GM18517 (cell line): Measurements from ENCODE around the gene KRTAP10-10.
"Not testable (repeated sequence)": the region's sequence is repeated elsewhere in the genome, so short reads cannot be mapped to it uniquely, and the experiment has no call there.

ENCODE experiments used
- ATAC-seq: cut with Tn5 transposase; IDR thresholded peaks from one replicate; pipeline ENCODE4 v1.9.1; 2021; ENCODE audit warnings: mild to moderate bottlenecking, moderate library complexity; ENCODE audit not compliant: unreplicated experiment

Gene KRTAP10-10

GRCh38 chr21:44648557-44649311, 11.6 kb downstream of the KRTAP10-10 start:
- ATAC-seq: no peak

- no peak for ATAC-seq
Measured at GRCh38 chr21:44649521-44650100, 12.5 kb downstream of the KRTAP10-10 start.

GRCh38 chr21:44650265-44650972, 13.3 kb downstream of the KRTAP10-10 start:
- ATAC-seq: no peak

- ATAC-seq: no peak
Measured at GRCh38 chr21:44650973-44651675, 14.0 kb downstream of the KRTAP10-10 start.

GRCh38 chr21:44653123-44653522, 16.0 kb downstream of the KRTAP10-10 start:
- ATAC-seq: no peak

GRCh38 chr21:44653656-44654575, 16.8 kb downstream of the KRTAP10-10 start:
- ATAC-seq: no peak

- ATAC-seq: no peak
Measured at GRCh38 chr21:44654576-44655175, 17.5 kb downstream of the KRTAP10-10 start, which contains the start of gene KRTAP12-4. TSS of gene KRTAP12-4 (minus strand) at chr21:44654659. CDS start at chr21:44654614, 45 bp downstream.

- ATAC-seq: no peak
Measured at GRCh38 chr21:44656868-44657267, 19.7 kb downstream of the KRTAP10-10 start.

GRCh38 chr21:44657635-44658540, 20.7 kb downstream of the KRTAP10-10 start, which contains the start of gene KRTAP12-3:
TSS of gene KRTAP12-3 (plus strand) at chr21:44657932. CDS start at chr21:44657980, 48 bp downstream.
- ATAC-seq: no peak

GRCh38 chr21:44658541-44658910, 21.4 kb downstream of the KRTAP10-10 start:
- ATAC-seq: no peak

- no peak for ATAC-seq
Measured at GRCh38 chr21:44658913-44659595, 21.9 kb downstream of the KRTAP10-10 start.

- not testable (repeated sequence) for ATAC-seq
Measured at GRCh38 chr21:44661567-44661966, 24.4 kb downstream of the KRTAP10-10 start.

- ATAC-seq: no peak
Measured at GRCh38 chr21:44664691-44665090, 27.5 kb downstream of the KRTAP10-10 start.

GRCh38 chr21:44666401-44667320, 29.5 kb downstream of the KRTAP10-10 start, which contains the start of gene KRTAP12-2:
TSS of gene KRTAP12-2 (minus strand) at chr21:44666927. CDS start at chr21:44666886, 41 bp downstream.
- ATAC-seq: no peak

GRCh38 chr21:44667612-44668011, 30.5 kb downstream of the KRTAP10-10 start:
- no peak for ATAC-seq

- no peak for ATAC-seq
Measured at GRCh38 chr21:44670642-44671432, 33.7 kb downstream of the KRTAP10-10 start.
